Loucy (cell line): ENCODE measurements around the gene ITGB7.
A peak's percentile ranks its signal among the peaks of the same experiment; 100 is the strongest.

Source experiments
- H2AFZ ChIP-seq: fragments of 200-600 bp; sonication (generic); 2 replicates; pipeline ENCODE4 v1.6.0; 2016; ENCODE audit warnings: antibody characterized with exemption, mild to moderate bottlenecking, low read length, moderate library complexity
- H3F3A ChIP-seq: fragments of 200-600 bp; 2 replicates; pipeline ENCODE4 v1.6.0; 2016; ENCODE audit warnings: antibody characterized with exemption, low read depth, mild to moderate bottlenecking
- H3K27me3 ChIP-seq: fragments of 200-600 bp; sonication (generic); 2 replicates; pipeline ENCODE4 v1.6.1; 2014; ENCODE audit warnings: low read length, mild to moderate bottlenecking; ENCODE audit not compliant: insufficient read depth, poor library complexity, severe bottlenecking
- H3K36me3 ChIP-seq: fragments of 200-600 bp; sonication (generic); 2 replicates; pipeline ENCODE4 v1.6.1; 2016; ENCODE audit warnings: low read length; ENCODE audit not compliant: insufficient read depth
- H3K4me1 ChIP-seq: fragments of 200-600 bp; sonication (generic); 2 replicates; pipeline ENCODE4 v1.5.1; 2014; ENCODE audit warnings: low read length, mild to moderate bottlenecking; ENCODE audit not compliant: insufficient read depth, poor library complexity, severe bottlenecking
- H3K4me2 ChIP-seq: fragments of 200-600 bp; sonication (generic); 2 replicates; pipeline ENCODE4 v1.6.0; 2014; ENCODE audit warnings: antibody characterized with exemption, low read length, low read depth, mild to moderate bottlenecking; ENCODE audit not compliant: poor library complexity, severe bottlenecking
- H3K4me3 ChIP-seq: fragments of 200-600 bp; sonication (generic); 2 replicates; pipeline ENCODE4 v1.5.1; 2014; ENCODE audit warnings: low read length, mild to moderate bottlenecking, mixed read lengths; ENCODE audit not compliant: poor library complexity, severe bottlenecking
- H3K79me2 ChIP-seq: fragments of 200-600 bp; sonication (generic); 2 replicates; pipeline ENCODE4 v1.6.1; 2014; ENCODE audit warnings: low read length; ENCODE audit not compliant: insufficient read depth
- H3K9ac ChIP-seq: fragments of 200-600 bp; sonication (generic); 2 replicates; pipeline ENCODE4 v1.6.0; 2014; ENCODE audit warnings: mild to moderate bottlenecking, low read depth, low read length, moderate library complexity; ENCODE audit not compliant: poor library complexity, severe bottlenecking
- H3K9me2 ChIP-seq: fragments of 200-600 bp; sonication (generic); replicated peaks from 2 replicates; pipeline ENCODE4 v1.6.1; 2016; ENCODE audit warnings: low read depth, low read length, mixed read lengths
- H3K9me3 ChIP-seq: fragments of 200-600 bp; sonication (generic); 2 replicates; pipeline ENCODE4 v1.6.1; 2014; ENCODE audit warnings: mild to moderate bottlenecking, antibody characterized with exemption, low read length, low read depth; ENCODE audit not compliant: insufficient read depth
- H4K20me1 ChIP-seq: fragments of 200-600 bp; sonication (generic); 2 replicates; pipeline ENCODE4 v1.6.0; 2014; ENCODE audit warnings: antibody characterized with exemption, low read length, mild to moderate bottlenecking; ENCODE audit not compliant: insufficient read depth, poor library complexity, severe bottlenecking
- CTCF ChIP-seq: fragments of 200-600 bp; sonication (generic); conservative IDR thresholded peaks from 2 replicates; pipeline ENCODE4 v1.5.1; 2014; ENCODE audit warnings: mild to moderate bottlenecking, antibody characterized with exemption, low read length
- EZH2phosphoT487 ChIP-seq: fragments of 200-600 bp; IDR thresholded peaks from 2 replicates; pipeline ENCODE4 v1.6.1; 2018; ENCODE audit warnings: antibody characterized with exemption, mild to moderate bottlenecking, moderate library complexity, borderline replicate concordance

Gene ITGB7

DNA sequence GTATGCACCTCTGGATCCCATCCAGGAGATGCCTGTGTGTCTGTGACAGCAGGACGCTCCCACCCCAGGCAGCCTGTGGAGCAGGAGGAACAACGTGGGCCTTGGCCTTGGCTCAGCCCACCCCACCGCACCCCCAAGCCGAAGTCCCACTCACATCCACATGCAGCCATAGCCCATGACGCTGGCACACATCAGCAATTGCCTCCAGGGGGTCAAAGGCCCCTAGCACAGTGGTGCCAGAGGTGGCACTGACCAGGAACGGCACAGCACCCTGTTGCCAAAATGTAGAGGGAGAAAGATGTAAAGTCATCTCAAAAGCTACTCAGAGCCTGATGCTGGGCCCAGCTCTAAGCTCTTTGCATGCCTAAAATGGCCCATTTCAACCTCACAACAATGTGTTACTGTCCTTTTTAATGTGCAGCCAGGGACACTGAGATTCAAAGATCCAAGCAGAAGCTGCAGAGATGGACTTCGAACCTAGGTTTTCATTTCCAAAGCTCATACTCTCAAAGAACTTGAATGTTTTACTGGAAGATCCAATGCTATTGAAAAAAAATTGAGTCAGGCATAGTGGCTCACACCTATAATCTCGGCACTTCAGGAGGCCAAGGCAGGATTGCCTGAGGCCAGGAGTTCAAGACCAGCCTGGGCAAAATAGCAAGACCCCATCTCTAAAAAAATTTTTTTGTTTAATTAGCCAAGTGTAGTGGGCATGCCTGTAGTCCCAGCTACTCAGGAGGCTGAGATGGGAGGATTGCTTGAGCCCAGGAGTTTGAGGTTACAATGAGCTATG, 45.7 kb downstream of the ITGB7 start:
- no peaks in the 10 kb centered on the region for H3K9me2 ChIP-seq
- H3K27me3 ChIP-seq: no peaks in the 10 kb centered on the region
- H2AFZ ChIP-seq: no peak overlapping the region
- H3F3A ChIP-seq: no peaks in the 10 kb centered on the region
- no peaks in the 10 kb centered on the region for H3K36me3 ChIP-seq
- H3K79me2 ChIP-seq: no peaks in the 10 kb centered on the region
- H3K4me1 ChIP-seq: peaks cover 6% of the 10 kb centered on the region
- no peaks in the 10 kb centered on the region for H4K20me1 ChIP-seq
- H3K9me3 ChIP-seq: no peaks in the 10 kb centered on the region
- no peak overlapping the region for H3K4me2 ChIP-seq
- TF ChIP-seq EZH2phosphoT487 (no peak), CTCF (no peak)
- H3K9ac ChIP-seq: no peak overlapping the region
- H3K4me3 ChIP-seq: no peak overlapping the region

DNA sequence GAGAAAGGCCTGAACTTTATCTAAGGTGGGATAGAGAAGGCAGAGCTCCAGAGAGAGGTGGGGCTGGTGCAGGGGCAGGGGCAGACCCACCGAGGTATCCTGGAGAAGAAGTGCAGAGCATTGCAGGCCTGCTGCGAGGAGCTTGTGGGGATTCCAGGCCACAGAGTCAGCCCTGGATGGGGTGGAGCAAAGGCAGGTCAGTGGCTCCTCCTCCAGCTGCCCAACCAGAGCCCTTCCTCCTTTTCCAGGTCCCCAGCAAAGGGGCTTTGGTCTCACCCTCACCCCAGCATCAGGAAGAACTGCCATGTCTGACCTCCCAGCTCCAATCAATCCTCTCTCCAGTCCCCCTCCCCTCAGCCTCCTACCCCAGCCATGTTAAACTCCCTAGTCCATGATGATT, 46.4 kb downstream of the ITGB7 start:
- Histone ChIP-seq H3K9me2 (no peaks in the 10 kb centered on the region), H3K4me2 (no peak overlapping the region), H3K4me3 (no peak overlapping the region), H2AFZ (no peak overlapping the region), H3K36me3 (no peaks in the 10 kb centered on the region), H3K9me3 (no peaks in the 10 kb centered on the region), H3K79me2 (no peaks in the 10 kb centered on the region), H4K20me1 (no peaks in the 10 kb centered on the region), H3K4me1 (peaks cover 6% of the 10 kb centered on the region), H3K9ac (no peak overlapping the region), H3K27me3 (no peaks in the 10 kb centered on the region), H3F3A (no peaks in the 10 kb centered on the region)
- no peak for TF ChIP-seq CTCF

- Histone ChIP-seq H4K20me1 (no peaks in the 10 kb centered on the region), H3K27me3 (no peaks in the 10 kb centered on the region), H3K9ac (peak overlapping the region; percentile 29), H3K4me3 (no peak overlapping the region), H3K9me2 (no peaks in the 10 kb centered on the region), H3K79me2 (no peaks in the 10 kb centered on the region), H3K9me3 (no peaks in the 10 kb centered on the region), H3K4me2 (peak overlapping the region; percentile 41), H3F3A (no peaks in the 10 kb centered on the region), H3K36me3 (no peaks in the 10 kb centered on the region), H2AFZ (peak overlapping the region; percentile 86; the same call in 1 of the 2 replicates), H3K4me1 (peaks cover 6% of the 10 kb centered on the region)
- TF ChIP-seq EZH2phosphoT487 (no peak), CTCF (no peak)
Measured at GRCh38 chr12:53160000-53160399, 47.1 kb downstream of the ITGB7 start.
